Fibroblast of lung (primary cell): ENCODE measurements around the gene FILIP1L. TPM values are rescaled to one million over a fixed set of nuclear protein-coding genes. Genes with fewer than 3 reads are reported as not detected.

Experiments used
- DNase-seq, 2 donors: peaks; one replicate each; pipeline versions ENCODE4 v3.0.0 to v3.0.0-alpha.2; 2010; ENCODE audit warnings: low read depth in 2 of 2
- H2AFZ ChIP-seq: 2 replicates; pipeline ENCODE4 v1.5.1; 2012; ENCODE audit warnings: low read length, control low read depth, inconsistent platforms
- H3K27ac ChIP-seq: 2 replicates; pipeline ENCODE4 v1.5.1; 2011; ENCODE audit warnings: low read length, control low read depth; ENCODE audit not compliant: insufficient read depth
- H3K27me3 ChIP-seq: 2 replicates; pipeline ENCODE4 v1.5.1; 2011; ENCODE audit warnings: mild to moderate bottlenecking, low read length; ENCODE audit not compliant: control insufficient read depth, insufficient read depth
- H3K36me3 ChIP-seq: 2 replicates; pipeline ENCODE4 v1.5.1; 2011; ENCODE audit warnings: low read length; ENCODE audit not compliant: control insufficient read depth, insufficient read depth
- H3K4me1 ChIP-seq: 2 replicates; pipeline ENCODE4 v1.5.1; 2011; ENCODE audit warnings: low read length; ENCODE audit not compliant: control insufficient read depth, insufficient read depth; ENCODE audit errors: extremely low read depth
- H3K4me2 ChIP-seq: 2 replicates; pipeline ENCODE4 v1.5.1; 2011; ENCODE audit warnings: low read length, control low read depth; ENCODE audit not compliant: insufficient read depth; ENCODE audit errors: extremely low read depth
- H3K4me3 ChIP-seq, 4 experiments: fragments of 200-600 bp in 1 of 4; sonication (generic) in 1 of 4; replicated peaks in 1 of 4; 2 replicates each; pipeline ENCODE4 v1.5.1; 2011 to 2016; ENCODE audit warnings: low read length in 4 of 4, low read depth in 3 of 4, mild to moderate bottlenecking in 3 of 4, control low read depth in 2 of 4, inconsistent platforms in 1 of 4, mixed read lengths in 1 of 4; ENCODE audit not compliant: insufficient read depth in 1 of 4; ENCODE audit errors: control extremely low read depth in 1 of 4
- H3K79me2 ChIP-seq: 2 replicates; pipeline ENCODE4 v1.5.1; 2012; ENCODE audit warnings: mild to moderate bottlenecking, low read length, inconsistent platforms; ENCODE audit not compliant: control insufficient read depth, insufficient read depth
- H3K9ac ChIP-seq: 2 replicates; pipeline ENCODE4 v1.5.1; 2011; ENCODE audit warnings: mild to moderate bottlenecking, low read length, control low read depth; ENCODE audit not compliant: insufficient read depth
- H3K9me3 ChIP-seq: 2 replicates; pipeline ENCODE4 v1.5.1; 2012; ENCODE audit warnings: low read depth, low read length; ENCODE audit not compliant: control insufficient read depth, insufficient read depth
- H4K20me1 ChIP-seq: 2 replicates; pipeline ENCODE4 v1.5.1; 2011; ENCODE audit warnings: low read length; ENCODE audit not compliant: control insufficient read depth, insufficient read depth; ENCODE audit errors: extremely low read depth
- EZH2 ChIP-seq: IDR thresholded peaks from 2 replicates; pipeline ENCODE4 v1.5.1; 2012; ENCODE audit warnings: low read length, control low read depth, mild to moderate bottlenecking; ENCODE audit errors: missing control alignments
- polyA plus RNA-seq, 2 donors: library from polyadenylated mRNA; depleted of rRNA in 1 of 2; stranded (reverse) in 1 of 2; unstranded in 1 of 2; fragments of >200 nt; gene quantifications; 2 replicates each; pipeline ENCODE4 v1.2.1, GENCODE V29; 2011 to 2012; ENCODE audit warnings: missing spikeins in 1 of 2
- total RNA-seq: library from RNA; depleted of rRNA; stranded (reverse); fragments of >200 nt; gene quantifications from 2 replicates; pipeline ENCODE4 v1.2.1, GENCODE V29; 2014
- TF ChIP-seq, protein P1 (sequence below), 2 donors: IDR thresholded peaks in 1 of 2; conservative IDR thresholded peaks in 1 of 2; 1 replicate in 1 of 2; 2 replicates in 1 of 2; pipeline ENCODE4 v1.5.1; 2011 to 2012; ENCODE audit warnings: low read length in 2 of 2, control low read depth in 1 of 2, inconsistent platforms in 1 of 2, low read depth in 1 of 2, mild to moderate bottlenecking in 1 of 2

Gene FILIP1L
- total and polyA plus RNA-seq, 2 donors (not counting 1 experiment from before 2014, with no cell fraction given), result 92.8 to 126 TPM

DNA sequence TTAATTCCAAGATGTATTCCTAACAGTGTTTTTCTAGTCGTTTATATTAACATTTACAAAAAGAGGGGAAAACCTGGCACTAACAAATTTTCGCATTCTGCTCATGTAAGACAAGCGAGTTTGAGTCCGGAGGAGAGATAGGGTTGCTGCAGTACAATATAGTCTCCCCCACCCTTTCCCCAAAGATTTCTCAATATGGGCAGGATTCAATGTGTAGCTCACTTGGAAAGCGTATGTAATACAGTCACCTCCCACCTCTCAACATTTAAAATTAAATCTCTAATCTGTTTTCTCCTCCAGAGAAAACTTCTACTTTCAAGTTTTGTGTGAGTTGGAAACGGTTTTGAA is 238.7 kb downstream of the FILIP1L start:
- Histone ChIP-seq H3K79me2 (peaks cover 55% of the 10 kb centered on the region), H2AFZ (no peak overlapping the region), H3K4me2 (peak overlapping the region; percentile 76), H3K4me1 (peaks cover 12% of the 10 kb centered on the region), H3K9me3 (no peaks in the 10 kb centered on the region), H4K20me1 (no peaks in the 10 kb centered on the region), H3K27me3 (no peaks in the 10 kb centered on the region), H3K36me3 (peaks cover 3% of the 10 kb centered on the region), H3K9ac (peak overlapping the region; percentile 96), H3K27ac (peak overlapping the region; percentile 95), H3K4me3 (peak overlapping the region; percentile 75 to 96 (median 91))
- peak; percentile 60 to 87 for DNase-seq
- TF ChIP-seq, protein P1, sequence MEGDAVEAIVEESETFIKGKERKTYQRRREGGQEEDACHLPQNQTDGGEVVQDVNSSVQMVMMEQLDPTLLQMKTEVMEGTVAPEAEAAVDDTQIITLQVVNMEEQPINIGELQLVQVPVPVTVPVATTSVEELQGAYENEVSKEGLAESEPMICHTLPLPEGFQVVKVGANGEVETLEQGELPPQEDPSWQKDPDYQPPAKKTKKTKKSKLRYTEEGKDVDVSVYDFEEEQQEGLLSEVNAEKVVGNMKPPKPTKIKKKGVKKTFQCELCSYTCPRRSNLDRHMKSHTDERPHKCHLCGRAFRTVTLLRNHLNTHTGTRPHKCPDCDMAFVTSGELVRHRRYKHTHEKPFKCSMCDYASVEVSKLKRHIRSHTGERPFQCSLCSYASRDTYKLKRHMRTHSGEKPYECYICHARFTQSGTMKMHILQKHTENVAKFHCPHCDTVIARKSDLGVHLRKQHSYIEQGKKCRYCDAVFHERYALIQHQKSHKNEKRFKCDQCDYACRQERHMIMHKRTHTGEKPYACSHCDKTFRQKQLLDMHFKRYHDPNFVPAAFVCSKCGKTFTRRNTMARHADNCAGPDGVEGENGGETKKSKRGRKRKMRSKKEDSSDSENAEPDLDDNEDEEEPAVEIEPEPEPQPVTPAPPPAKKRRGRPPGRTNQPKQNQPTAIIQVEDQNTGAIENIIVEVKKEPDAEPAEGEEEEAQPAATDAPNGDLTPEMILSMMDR (conservative IDR thresholded peaks at IDR 0.05 in 1 of 2, IDR thresholded peaks at IDR 0.05 in 1 of 2; ENCODE audit: low read depth in 1 of 2, low read length in 2 of 2), result no peak
- TF ChIP-seq EZH2, result no peak

DNA sequence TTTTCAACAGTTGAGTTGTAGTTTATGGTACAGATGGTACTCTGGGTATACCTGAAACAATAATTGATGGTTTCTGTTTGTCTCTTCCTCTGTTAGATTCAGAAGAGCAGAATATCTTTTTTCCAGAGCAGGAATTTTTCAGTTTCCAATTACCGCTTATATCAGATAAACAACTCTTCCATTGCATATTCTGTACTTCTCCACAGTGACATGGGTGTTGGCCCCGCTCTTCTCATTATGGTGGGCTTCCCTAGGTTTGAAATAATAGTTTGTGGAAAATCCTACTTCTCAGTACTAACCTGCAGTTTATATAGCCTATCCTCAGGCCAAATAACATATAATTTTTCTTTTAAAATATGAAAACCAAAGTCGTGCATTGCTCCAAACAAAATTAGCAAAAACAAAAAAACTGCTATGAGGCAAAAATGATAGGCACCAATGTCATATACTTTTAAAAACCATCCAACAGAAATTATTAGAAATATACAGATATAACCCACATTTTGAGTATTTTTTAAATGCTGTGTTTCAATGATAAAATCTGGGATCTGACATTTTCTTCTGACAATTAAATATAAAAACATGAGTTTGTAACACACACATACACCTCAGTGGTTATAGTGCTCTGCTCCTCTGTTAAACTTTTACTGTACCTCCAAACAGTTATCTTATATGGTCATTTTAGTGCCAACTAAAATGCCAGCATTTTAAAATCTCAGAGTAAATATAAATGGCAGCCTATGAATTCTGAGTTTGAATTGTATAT is 239.9 kb downstream of the FILIP1L start:
- TF ChIP-seq EZH2, result no peak
- TF ChIP-seq, protein P1 (conservative IDR thresholded peaks at IDR 0.05 in 1 of 2, IDR thresholded peaks at IDR 0.05 in 1 of 2; ENCODE audit: low read depth in 1 of 2, low read length in 2 of 2), result no peak
- H4K20me1 ChIP-seq, result no peaks in the 10 kb centered on the region
- H3K27me3 ChIP-seq, result no peaks in the 10 kb centered on the region
- H3K9me3 ChIP-seq, result no peaks in the 10 kb centered on the region
- H3K27ac ChIP-seq, result peak overlapping the region; percentile 95
- H3K4me1 ChIP-seq, result peaks cover 12% of the 10 kb centered on the region
- H3K79me2 ChIP-seq, result peaks cover 66% of the 10 kb centered on the region
- H3K36me3 ChIP-seq, result peaks cover 3% of the 10 kb centered on the region
- H3K9ac ChIP-seq, result peak overlapping the region; percentile 96
- no peak for DNase-seq
- peak overlapping the region; percentile 75 to 96 (median 91) for H3K4me3 ChIP-seq
- no peak overlapping the region for H2AFZ ChIP-seq
- H3K4me2 ChIP-seq, result peak overlapping the region; percentile 76

DNA sequence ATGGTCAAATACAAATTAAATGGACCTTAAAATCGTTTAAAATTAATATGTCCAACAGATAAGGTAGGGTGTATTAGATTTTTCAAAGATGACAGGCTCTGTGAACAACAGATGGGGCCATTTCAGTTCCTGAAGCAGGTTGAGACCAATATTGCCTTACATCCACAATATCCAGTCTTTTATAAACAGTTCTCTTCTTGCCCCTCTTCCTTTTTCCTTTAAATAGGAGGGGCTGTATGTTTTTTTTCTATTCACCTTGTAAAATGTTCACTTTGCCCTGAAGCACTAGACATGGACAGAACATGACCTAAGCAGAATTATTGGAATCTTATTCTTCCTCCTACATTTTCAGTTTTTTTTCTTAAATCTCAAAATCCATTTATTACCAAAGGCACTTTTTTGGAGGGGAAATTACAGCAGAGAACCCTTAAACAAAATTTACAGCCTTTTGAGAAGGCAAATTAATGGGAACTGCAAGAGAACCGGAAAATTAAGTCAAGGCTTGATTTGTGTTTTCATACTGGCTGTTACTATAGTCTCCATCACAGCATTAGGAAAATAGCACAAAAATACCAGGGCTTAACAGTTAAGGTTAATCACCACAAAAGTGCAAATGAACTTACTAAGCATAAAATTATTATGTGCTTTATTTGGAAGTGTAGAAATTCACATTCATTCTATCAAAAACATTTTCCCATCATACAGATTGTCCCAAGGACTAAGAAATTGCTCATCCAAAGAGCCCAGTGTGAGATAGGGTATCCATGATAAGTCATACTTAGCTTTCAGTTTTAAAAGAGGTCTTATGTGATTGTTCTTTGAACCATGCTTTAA is 240.8 kb downstream of the FILIP1L start:
- Histone ChIP-seq H4K20me1 (no peaks in the 10 kb centered on the region), H3K4me3 (peak overlapping the region; percentile 75 to 96 (median 91)), H3K36me3 (peaks cover 3% of the 10 kb centered on the region), H3K9ac (peak overlapping the region; percentile 96), H3K4me2 (peak overlapping the region; percentile 76), H3K9me3 (no peaks in the 10 kb centered on the region), H3K27me3 (no peaks in the 10 kb centered on the region), H2AFZ (no peak overlapping the region), H3K27ac (peak overlapping the region; percentile 95), H3K79me2 (peaks cover 76% of the 10 kb centered on the region), H3K4me1 (peaks cover 12% of the 10 kb centered on the region)
- TF ChIP-seq EZH2, result no peak
- TF ChIP-seq, protein P1 (conservative IDR thresholded peaks at IDR 0.05 in 1 of 2, IDR thresholded peaks at IDR 0.05 in 1 of 2; ENCODE audit: low read depth in 1 of 2, low read length in 2 of 2), result no peak
- no peak for DNase-seq
